HG03575 (cell line): ENCODE measurements around the gene FXYD4.

ENCODE experiments used
- ATAC-seq: cut with Tn5 transposase; IDR thresholded peaks from one replicate; pipeline ENCODE4 v1.9.1; 2021; ENCODE audit not compliant: unreplicated experiment, insufficient number of reproducible peaks, low FRiP score; ENCODE audit errors: extremely low read depth

FXYD4 gene

DNA sequence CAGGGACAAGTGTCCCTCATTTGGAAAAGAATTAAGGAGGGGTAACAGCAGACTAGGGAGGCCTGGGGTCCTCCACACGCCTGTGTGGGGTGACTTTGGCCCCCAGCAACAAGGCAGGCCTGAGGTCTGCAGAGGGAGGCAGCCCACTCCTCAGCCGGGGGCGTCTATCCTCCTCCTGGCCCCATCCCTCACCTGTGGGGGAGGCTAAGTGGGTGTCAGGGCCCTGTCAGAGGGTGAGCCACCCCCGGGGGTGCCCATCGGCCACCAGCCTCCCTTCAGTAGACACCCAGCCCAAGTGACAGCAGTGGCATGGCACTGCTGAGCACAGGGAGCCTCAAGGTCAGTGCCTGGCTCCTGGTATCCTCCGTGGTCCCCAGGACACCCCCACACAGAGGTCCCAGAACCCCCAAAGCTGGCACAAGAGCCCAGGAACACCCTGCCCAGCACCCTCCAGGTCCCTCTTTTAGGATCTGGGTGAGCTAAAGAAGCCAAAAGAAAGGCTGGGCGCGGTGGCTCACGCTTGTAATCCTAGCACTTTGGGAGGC lies 693 bp upstream of the FXYD4 start:
- no peak for ATAC-seq

DNA sequence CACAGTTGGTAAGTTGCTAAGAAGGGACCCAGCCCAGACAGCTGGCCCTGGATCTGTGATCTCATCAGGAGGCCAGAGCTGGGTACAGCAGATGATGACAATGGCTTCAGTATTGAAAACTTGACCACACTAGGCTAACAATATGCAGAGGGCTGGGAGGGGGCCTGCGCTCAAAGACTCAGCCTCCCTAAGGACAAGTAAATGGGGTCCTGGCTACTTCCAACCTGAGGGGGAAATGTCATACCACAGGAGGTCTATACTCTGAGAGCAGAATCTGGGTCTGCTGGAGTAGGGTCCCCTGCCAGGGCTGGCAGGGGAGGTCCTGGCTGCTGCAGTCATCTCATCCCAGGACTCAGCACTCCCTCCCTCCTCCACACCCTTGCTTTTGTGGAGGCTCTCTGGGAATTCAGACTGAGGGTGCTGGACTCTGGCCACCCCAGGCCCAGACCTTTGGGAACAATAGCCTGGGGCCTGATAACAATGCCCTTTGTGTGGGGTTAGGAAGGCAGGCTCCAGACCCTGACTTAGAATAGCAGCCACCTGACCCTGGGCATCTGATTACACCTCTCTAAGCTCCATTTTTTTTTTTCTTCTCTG lies 1.4 kb downstream of the FXYD4 start:
- no peak for ATAC-seq

- no peak for ATAC-seq
Measured at GRCh38 chr10:43373461-43373860, 2.0 kb downstream of the FXYD4 start.

- ATAC-seq, result no peak
Measured at GRCh38 chr10:43374194-43374593, 2.8 kb downstream of the FXYD4 start.

DNA sequence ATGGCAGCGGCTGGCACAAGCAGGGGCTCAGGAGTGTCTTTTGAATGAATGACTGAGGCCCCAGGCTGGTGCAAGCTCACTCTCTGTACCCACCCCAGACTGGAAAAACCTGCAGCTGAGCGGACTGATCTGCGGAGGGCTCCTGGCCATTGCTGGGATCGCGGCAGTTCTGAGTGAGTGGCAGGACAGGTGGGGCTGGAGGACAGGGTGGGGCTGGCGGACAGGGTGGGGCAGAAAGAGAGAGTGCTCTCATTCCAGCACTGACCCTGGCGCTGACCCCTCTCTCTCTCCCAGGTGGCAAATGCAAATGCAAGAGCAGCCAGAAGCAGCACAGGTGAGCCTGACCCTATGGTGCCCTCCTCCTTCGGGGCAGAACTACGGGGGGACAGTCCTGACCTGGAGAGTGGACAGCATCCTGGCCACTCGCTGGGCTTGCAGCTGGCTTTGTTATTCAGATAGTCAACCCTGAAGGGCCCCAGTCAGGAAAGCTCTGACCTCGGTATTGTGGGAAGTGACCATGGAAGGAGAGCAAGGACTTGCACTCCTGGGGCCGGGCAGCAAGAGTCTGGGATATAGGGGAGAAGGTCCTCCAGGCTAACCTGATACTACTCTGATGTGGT lies 4.1 kb downstream of the FXYD4 start:
- ATAC-seq, result no peak

DNA sequence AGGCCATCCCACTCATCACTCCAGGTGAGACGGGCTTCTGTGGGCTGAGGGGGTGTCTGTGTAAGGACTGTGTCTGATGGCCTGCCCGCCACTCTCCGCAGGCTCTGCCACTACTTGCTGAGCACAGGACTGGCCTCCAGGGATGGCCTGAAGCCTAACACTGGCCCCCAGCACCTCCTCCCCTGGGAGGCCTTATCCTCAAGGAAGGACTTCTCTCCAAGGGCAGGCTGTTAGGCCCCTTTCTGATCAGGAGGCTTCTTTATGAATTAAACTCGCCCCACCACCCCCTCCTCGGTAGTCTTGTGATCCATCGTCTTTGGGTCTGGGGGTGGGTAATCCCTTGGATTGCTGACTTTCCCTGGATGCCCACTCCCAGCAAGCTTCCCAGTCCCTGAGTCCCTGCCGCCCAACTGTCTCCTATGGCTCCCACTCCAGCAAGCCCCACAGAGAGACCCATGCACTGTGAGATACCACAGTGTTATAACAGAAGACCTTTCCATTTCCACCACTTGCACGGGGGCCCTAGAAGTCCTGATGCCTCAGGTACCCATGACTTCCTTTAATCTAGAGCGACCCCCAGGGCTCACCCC lies 4.7 kb downstream of the FXYD4 start:
- ATAC-seq, result no peak

- ATAC-seq, result no peak
Measured at GRCh38 chr10:43376828-43377423, 5.5 kb downstream of the FXYD4 start.

DNA sequence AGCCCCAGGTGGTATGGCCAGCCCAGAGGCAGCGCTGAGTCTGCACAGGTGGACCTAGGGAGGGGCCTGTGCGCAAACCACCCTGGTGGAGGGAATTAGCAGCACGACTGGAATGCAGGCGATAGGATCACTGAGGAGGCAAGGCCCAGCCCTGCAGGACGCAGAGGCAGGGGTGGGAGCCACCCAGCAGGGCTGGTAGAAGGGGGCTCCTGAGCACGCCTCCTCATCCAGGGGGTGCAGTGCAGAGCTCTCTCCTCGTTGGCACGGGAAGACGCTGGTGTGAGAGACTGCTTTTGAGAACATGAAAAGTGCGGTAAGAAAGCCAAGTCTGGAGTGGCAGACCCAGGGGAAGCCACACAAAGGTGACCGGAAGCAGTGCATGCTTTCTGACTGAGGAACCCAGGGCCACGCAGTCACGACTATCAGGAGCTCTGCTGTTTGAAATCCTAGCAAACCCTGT lies 6.0 kb downstream of the FXYD4 start:
- ATAC-seq, result no peak

DNA sequence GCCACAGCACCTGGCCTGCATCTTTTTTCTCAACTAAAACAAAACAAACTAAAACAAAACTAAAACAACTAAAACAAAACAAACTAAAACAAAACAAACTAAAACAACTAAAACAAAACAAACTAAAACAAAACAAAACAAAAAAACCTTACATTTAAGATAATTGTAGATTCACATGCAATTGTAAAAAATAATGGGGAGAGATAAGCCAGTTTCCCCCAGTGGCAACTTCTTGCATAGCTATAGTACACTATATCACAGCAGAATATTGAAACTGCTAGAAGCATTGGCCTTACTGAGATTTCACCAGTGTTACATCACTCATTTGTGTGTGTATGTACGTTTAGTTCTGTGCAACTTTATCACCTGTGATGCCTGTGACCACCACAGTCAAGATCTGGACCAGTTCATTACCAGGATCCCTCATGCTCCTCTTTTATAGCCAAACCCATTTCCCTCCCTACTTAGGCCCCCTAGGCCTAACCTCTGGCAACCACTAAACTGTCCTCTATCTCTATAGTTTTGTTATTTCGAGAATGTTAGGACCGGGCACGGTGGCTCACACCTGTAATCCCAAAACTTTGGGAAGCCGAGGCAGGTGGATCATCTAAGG lies 9.3 kb downstream of the FXYD4 start:
- no peak for ATAC-seq

GRCh38 chr10:43383204-43383971 lies 12.0 kb downstream of the FXYD4 start:
- no peak for ATAC-seq

- no peak for ATAC-seq
Measured at GRCh38 chr10:43384252-43385221, 13.1 kb downstream of the FXYD4 start.

DNA sequence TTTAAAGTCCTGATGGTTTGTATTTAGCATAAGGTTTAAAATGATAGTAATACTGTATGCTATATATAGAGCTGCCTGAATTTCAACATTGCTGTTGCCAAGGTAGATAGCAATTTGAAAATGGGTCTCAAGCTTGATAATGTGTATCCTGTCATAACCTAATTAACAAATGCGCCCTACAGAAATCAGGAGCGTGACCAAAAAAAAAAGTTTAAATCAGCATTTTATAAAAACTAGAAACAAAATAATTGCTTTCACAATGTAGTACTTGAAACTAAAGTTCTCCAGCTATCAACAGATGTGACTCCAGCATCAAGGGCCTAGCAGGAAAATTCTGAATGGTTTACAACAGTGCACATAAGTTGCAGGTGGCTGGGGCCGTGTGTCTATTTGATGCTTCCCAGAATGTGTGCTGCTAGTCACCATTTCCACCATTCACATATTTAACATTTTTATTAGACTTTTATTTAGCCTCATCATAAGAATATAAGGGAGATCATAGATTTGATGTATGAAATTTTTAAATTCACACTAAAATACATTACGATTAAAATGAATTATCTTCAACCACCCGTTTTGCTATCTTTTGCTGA lies 14.1 kb downstream of the FXYD4 start:
- no peak for ATAC-seq

DNA sequence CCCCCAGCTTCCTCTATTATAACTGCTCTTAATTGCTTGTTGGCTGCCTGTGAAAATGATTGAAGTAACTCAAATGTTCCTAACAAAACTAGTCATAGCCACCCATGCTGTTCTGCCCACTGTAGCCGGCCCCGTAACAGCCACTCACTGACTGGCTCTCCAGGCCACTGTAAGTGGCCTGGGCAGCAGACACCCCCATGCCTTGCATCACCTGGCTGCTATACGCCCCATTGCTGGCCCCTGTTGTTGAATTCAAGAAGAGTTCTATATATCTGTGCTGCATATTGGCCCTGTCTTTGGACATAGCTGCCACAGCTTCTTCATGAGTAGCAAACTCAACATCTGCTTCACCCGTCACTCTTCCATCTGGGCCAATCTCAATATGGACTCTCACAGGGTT lies 15.1 kb downstream of the FXYD4 start:
- ATAC-seq, result no peak

DNA sequence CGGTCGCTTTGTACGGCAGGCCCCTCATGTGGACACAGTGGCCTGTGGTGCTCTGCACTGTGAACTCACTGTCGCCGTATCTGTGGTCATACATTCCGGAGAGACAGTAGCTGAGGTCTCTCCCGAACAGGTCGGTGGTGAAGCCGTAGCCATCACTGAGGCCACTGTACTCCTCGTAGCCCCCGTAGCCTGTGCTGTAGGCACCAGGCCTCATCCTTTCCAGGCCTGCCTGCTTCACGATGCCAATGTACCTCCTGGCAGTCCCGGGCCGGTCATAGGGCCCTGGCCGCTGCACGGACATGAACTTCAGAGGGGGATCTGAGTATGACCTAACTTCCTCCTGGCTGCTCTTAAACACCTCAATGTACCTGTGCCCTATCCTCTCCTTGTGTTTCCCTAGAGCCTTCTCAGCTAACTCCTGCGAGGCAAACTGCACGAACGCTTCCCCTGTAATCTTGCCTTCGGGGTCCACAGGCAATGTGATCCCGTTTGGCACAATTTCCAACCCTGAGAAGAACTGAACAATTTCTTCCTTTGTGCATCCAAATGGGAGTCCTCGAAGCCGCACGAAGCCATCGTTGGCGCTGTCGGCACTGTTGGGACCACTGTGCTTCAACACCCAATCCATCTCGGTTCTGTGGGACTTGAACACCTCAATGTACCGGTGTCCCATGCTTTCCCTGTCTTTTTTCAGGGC lies 15.7 kb downstream of the FXYD4 start:
- ATAC-seq, result no peak

DNA sequence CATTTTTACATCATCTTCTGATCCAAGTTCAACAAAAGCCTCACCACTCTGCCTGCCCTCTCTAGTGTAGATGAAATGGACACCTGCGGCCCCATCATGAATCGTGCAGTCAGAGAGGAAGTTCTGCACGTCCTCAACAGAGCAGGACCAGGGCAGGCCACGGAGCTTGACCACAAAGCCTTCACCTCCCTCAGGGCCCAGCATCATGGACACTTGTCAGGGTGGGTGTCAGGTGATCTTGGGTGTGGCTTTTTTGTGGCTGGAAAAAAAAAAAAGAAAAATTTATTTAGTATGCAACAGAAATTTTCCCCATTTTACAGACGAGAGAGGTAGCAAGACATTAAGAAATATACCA lies 16.2 kb downstream of the FXYD4 start:
- ATAC-seq, result no peak

GRCh38 chr10:43389867-43390266 lies 18.4 kb downstream of the FXYD4 start:
- ATAC-seq, result no peak

GRCh38 chr10:43390333-43390732 lies 18.9 kb downstream of the FXYD4 start:
- ATAC-seq, result no peak
